Measurements from ENCODE around the gene FKBP2.
A peak's percentile ranks its signal among the peaks of the same experiment; 100 is the strongest.

Gene FKBP2

GRCh38 chr11:64240435-64241240 is at the start of gene FKBP2:
Gene FKBP2, plus strand, starts transcription at chr11:64241095. Its CDS starts 1,293 bp downstream, at chr11:64242388.
- peak; percentile 96 to 98 for DNase-seq (ENCODE audit: low read depth in 2 of 2)

GRCh38 chr11:64192434-64192833 is 48.5 kb upstream of the FKBP2 start:
- DNase-seq (ENCODE audit: low read depth in 2 of 2): no peak

- DNase-seq (ENCODE audit: low read depth in 2 of 2): no peak
Measured at GRCh38 chr11:64196626-64197025, 44.3 kb upstream of the FKBP2 start.

DNA sequence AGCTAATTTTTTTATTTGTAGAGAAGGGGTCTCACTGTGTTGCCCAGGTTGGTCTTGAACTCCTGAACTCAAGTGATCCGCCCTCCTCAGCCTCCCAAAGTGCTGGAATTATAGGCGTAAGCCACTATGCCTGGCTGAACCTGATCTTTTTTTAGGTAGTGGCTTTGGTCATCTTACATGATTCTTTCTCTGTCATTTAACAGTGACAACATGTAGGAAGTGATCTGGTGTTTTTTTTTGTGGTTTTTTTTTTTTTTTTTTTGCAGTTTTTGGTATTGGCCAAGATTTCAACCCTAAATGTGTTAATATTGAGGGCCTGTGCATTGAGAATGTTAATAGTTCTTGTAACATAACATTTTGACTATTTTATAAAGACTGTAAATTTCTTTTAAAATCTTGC is 42.4 kb upstream of the FKBP2 start:
- DNase-seq (ENCODE audit: low read depth in 2 of 2): no peak

DNA sequence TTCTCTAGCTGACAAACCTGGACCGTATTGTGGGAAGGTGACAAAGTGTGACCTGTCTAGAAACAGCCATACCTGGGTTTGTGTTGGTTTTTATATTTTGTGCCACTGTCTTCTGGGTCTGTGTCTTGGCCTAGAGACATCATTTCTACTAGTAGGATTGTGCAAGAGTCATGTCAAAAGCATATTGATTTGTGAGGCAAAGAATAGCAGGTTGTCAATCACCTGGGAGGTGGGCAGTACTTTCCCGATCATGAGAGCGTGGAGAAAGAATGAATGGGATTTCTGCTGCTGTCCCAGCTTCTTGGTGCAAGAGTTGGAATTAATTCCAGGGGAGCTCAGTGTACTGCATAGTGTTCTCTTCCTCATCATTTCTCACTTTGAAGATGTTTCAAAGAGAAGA is 39.4 kb upstream of the FKBP2 start:
- DNase-seq (ENCODE audit: low read depth in 2 of 2): no peak

- DNase-seq (ENCODE audit: low read depth in 2 of 2): no peak
Measured at GRCh38 chr11:64202992-64203391, 37.9 kb upstream of the FKBP2 start.

GRCh38 chr11:64203421-64204079 is 37.3 kb upstream of the FKBP2 start:
- no peak for DNase-seq (ENCODE audit: low read depth in 2 of 2)

DNA sequence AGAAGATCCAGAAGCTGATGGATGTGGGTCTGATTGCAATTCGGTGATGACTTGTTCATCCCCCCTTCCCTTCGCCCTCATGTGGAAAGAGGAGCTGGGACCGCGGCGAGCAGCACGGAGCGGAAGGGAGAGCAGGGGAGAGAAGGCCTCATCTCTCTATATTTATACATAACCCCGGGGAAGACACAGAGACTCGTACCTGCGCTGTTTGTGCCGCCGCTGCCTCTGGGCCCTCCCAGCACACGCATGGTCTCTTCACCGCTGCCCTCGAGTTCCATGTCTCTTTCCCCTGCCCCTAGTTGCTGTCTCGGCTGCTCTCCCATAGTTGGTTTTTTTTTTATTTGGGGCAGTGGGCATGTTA is 36.8 kb upstream of the FKBP2 start:
- DNase-seq (ENCODE audit: low read depth in 2 of 2): no peak

DNA sequence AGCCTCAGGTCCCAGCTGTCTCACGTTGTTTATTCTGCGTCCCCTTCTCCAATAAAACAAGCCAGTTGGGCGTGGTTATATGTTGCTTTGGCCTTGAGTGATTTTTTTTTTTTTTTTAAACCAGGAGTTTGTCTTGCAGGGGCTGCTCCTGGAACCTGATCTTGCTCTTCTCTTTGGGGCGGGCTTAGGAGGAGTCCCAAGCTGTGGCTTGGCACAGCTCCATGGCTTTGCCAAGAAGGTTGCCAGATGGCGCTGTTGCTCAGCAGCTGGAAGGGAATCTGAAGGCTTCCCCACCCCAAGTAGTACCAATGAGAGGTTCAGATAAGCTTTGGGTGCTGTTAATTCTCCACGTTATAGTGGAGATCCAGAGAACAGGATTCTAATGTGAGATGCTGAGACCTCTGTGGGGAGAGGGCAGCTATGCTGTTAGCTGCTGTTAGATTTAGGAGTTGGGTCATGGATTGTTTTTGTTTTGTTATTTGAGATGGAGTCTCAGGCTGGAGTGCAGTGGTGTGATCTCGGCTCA is 36.4 kb upstream of the FKBP2 start:
- peak in 1 of 2 donors; percentile 62 for DNase-seq (ENCODE audit: low read depth in 2 of 2)

DNA sequence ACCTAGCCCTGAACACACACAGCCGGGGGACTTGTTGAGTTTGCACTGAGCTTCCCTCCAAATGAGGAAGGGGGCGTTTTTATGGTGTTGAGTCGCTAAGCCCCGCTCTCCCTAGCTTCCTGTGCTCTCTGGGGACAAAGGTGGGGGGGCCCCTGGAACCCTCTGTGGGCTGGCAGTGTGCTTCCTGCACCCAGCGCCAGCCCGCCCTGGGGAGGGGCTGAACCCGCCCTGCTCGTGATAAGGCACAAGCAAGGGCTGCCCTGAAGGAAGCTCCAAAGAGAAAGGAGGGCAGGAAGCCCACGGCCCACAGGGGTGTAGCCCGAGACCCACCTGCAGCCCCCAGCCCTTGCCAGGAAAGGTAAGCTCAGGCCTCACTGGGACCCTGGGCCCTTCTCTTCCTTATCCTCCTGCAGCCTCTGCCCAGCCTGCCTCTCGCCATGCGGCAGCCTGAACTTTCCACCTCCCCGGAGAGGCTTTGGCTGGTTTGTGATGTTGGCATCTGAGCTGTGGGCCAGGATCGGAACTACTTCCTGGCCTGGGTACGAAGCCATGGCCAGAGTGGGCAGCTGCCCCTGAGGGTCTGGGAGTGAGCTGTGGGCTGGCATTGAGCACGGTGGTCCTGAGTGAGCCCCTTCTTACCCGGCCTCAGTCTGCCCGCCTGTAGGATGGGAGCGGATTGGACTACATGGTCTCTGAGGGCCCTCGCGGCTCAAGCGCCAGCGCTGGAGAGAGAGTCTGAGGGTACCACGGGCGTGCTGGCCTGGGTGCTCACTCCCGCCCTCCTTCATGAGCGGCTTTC is 34.2 kb upstream of the FKBP2 start, which contains the start of gene FERMT3:
FERMT3 (plus strand) TSS at position 265 of the 799 bp plus-strand sequence. CDS start 644 bp downstream, outside the sequence.
- peak in 1 of 2 donors; percentile 51 for DNase-seq (ENCODE audit: low read depth in 2 of 2)

- peak; percentile 72 to 82 for DNase-seq (ENCODE audit: low read depth in 2 of 2)
Measured at GRCh38 chr11:64207256-64208085, 33.4 kb upstream of the FKBP2 start.

DNA sequence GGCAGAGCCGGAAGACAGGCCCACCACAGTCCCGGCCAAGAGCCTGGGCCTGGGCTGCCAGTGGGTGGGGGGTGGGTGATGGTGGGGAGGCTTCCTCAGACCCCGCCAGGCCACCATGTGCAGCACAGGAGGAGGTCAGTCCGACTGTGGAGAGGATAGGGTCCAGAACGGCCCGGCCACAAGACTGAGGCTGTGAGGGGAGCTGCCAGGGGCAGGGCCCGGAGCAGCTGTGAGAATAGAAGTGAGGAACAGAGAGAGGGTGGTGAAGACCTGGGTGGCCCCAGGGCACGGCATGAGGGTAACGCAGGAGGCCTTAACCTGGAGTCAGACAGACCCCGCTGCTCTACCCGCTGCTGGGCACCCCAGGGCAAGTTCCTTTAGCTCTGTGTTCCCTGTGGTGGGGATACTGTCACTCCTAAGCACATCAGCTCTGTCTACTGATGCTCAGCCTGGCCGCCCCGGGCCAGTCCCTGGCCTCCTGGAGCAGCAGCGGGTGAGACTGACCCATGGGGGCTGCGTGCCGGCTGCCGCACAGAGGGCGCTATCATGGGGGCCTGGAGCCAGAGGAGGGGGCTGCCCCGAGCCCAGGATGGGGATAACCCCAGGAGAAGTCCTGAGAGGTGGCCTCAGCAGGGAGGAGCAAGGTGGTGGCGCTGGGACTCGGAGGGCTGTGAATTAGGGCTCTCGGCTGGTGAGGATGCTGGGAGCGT is 32.7 kb upstream of the FKBP2 start:
- DNase-seq (ENCODE audit: low read depth in 2 of 2): no peak

DNA sequence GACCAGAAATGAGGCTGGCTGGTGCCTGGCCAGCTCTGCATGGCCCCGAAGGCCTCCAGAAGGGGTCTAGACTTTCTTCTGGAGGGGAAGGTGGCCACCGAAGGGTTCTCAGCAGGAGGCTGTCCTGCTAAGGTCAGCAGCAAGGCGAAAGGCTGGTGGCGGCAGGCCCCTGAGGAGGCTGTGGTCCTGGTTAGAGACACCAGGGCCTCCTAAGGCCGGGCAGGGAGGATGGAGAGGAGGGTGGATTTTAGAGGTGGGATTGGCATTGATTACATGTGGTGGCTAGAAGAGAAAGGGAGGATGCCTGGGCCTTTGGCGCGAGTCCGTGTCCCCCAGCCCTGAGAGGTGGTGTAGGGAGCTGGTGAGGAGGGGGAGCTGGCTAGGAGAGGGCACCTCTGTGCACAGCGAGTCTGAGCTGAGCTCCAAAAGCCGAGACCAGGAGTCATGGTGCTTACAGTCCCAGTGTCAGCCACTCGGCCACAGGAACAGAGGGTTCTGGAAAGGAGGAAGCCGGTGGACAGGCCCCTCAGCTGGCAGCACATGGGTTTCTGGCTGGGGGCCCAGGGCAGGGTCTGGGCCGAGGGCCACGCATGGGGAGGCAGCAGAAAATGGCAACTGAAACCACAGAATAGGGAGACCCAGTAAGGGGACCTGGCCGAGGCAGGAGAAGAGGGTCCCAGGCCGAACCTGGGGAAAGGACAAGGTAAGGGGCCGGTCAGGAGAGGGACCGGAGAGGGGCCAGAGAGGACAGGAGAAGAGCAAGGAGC is 31.9 kb upstream of the FKBP2 start:
- no peak for DNase-seq (ENCODE audit: low read depth in 2 of 2)

DNA sequence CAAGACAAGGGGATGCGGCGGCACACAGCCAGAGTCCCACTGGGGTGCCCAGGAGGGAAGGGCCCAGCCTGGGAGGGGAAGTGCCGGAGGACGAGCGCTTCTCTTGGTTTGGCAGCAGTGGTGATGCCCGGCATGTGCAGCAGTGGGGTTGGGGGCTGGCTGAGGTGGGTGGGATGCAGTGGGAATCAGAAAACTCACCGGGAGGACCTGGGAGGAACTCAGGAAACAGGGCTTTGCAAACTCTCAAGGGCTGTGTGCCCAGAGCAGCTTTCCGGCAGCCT is 31.4 kb upstream of the FKBP2 start:
- DNase-seq (ENCODE audit: low read depth in 2 of 2): no peak

GRCh38 chr11:64210301-64211020 is 30.4 kb upstream of the FKBP2 start:
- DNase-seq (ENCODE audit: low read depth in 2 of 2): no peak

DNA sequence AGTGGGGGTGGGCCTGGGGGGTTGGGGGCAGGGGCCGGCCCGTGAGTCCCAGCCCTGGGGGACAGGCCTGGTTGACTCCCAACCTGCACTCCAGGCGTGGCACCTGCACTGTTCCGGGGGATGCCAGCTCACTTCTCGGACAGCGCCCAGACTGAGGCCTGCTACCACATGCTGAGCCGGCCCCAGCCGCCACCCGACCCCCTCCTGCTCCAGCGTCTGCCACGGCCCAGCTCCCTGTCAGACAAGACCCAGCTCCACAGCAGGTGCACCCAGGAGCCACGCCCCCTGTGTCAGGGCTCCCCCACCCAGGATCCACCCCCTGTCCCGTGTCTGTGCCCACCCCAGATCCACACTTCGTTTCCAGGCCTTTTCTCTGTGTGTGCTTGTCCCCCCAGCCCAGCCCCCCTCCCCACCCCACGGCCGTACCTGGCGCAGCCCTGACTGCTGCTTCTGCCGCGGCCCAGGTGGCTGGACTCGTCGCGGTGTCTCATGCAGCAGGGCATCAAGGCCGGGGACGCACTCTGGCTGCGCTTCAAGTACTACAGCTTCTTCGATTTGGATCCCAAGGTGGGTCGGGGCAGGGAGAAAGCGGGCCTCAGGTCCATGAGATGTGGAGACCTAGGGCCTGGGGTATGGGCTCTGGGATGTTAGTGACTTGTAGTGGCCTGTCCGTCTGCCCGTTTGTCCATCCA is 29.6 kb upstream of the FKBP2 start:
- DNase-seq (ENCODE audit: low read depth in 2 of 2): no peak

DNA sequence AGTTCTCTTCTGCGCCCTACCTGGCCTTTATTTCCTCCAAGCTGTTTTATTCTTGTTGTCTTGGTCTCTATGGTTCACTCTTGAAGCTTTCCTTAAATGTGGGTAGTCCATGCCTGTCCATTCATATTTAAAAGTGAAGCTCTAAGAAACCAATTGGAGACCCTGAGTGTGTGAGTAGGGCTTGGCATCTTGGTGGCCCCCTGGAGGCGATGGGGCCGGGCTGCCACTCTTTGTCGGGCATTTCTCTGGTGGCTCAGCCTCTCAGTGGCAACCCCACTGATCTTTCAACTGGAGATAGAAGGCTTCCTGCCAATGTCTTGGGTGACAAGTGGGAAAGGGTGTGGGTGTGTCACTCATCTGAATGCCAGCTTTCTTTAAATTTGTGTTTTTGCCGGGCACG is 24.0 kb upstream of the FKBP2 start:
- DNase-seq (ENCODE audit: low read depth in 2 of 2): no peak

- DNase-seq (ENCODE audit: low read depth in 2 of 2): no peak
Measured at GRCh38 chr11:64218628-64219353, 22.1 kb upstream of the FKBP2 start.
